Measurements from ENCODE around the gene B3GNT4.

B3GNT4 gene

DNA sequence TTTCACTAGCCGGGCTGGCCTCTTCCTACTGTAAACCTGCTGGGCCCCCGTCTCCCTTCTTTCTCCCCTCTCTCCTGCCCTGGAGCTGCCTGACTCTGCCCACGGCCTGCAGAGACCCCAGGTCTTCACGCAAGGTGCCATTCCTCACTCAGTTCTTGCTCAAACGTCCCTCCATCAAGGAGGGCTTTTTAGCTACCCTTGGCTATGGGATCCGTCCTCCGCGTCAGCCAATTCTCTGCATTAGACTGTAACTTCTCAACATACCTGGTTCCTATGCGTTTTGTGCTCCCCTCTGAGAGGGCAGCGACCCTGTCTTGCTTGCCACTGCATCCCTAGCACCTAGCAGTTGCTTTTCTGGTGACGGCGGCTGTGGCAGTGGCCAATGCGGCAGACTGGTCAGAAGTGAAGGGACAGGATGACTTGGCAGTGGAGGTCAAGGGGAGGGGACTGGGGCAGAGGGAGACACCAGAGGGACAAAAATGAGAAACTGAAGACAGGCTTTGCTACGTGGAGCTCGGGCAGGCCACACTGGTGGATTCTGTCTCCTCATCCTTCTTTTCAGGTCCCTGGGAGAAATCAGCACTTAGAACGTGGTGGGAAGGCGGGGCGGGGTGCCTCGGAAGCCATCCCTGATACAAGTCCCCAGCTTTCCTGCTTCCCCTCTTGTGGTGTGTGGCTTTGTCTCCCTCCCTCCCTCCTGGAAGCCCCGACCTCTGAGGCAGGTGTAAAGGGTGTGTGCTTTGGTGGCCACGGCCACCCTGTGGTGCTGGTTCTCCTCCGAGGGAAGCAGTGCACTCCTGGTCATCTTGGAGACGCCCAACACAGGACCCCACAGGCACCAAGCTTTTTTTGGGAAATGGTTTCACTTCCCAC, 1.8 kb downstream of the B3GNT4 start:
- H3K27me3 ChIP-seq (ENCODE audit: insufficient read depth, poor library complexity, severe bottlenecking), result peaks cover 28% of the 10 kb centered on the region
- TF ChIP-seq GABPA (IDR thresholded peaks at IDR 0.05; ENCODE audit: low read depth), result 0 out of 2 replicates have a peak, but pooled peaks have one; percentile 30
- TF ChIP-seq, protein P1, sequence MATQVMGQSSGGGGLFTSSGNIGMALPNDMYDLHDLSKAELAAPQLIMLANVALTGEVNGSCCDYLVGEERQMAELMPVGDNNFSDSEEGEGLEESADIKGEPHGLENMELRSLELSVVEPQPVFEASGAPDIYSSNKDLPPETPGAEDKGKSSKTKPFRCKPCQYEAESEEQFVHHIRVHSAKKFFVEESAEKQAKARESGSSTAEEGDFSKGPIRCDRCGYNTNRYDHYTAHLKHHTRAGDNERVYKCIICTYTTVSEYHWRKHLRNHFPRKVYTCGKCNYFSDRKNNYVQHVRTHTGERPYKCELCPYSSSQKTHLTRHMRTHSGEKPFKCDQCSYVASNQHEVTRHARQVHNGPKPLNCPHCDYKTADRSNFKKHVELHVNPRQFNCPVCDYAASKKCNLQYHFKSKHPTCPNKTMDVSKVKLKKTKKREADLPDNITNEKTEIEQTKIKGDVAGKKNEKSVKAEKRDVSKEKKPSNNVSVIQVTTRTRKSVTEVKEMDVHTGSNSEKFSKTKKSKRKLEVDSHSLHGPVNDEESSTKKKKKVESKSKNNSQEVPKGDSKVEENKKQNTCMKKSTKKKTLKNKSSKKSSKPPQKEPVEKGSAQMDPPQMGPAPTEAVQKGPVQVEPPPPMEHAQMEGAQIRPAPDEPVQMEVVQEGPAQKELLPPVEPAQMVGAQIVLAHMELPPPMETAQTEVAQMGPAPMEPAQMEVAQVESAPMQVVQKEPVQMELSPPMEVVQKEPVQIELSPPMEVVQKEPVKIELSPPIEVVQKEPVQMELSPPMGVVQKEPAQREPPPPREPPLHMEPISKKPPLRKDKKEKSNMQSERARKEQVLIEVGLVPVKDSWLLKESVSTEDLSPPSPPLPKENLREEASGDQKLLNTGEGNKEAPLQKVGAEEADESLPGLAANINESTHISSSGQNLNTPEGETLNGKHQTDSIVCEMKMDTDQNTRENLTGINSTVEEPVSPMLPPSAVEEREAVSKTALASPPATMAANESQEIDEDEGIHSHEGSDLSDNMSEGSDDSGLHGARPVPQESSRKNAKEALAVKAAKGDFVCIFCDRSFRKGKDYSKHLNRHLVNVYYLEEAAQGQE (IDR thresholded peaks at IDR 0.05; ENCODE audit: insufficient replicate concordance, low read depth), result no peak

DNA sequence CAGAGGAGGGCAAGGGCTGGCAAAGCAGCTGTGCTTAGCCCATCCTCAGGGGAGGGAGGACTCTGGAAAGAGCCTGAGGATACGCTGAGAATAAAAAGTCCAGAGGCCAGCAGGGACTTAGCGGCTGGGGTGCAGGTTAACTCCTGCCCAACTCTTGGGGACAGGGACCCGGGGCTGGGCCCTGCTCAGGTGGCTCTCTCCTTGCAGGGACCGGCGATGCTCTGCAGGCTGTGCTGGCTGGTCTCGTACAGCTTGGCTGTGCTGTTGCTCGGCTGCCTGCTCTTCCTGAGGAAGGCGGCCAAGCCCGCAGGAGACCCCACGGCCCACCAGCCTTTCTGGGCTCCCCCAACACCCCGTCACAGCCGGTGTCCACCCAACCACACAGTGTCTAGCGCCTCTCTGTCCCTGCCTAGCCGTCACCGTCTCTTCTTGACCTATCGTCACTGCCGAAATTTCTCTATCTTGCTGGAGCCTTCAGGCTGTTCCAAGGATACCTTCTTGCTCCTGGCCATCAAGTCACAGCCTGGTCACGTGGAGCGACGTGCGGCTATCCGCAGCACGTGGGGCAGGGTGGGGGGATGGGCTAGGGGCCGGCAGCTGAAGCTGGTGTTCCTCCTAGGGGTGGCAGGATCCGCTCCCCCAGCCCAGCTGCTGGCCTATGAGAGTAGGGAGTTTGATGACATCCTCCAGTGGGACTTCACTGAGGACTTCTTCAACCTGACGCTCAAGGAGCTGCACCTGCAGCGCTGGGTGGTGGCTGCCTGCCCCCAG, 2.8 kb downstream of the B3GNT4 start:
- H3K4me3 ChIP-seq (replicated peaks; ENCODE audit: insufficient read depth, low read length), result no peak overlapping the region
- H3K27me3 ChIP-seq (ENCODE audit: insufficient read depth, poor library complexity, severe bottlenecking), result peaks cover 28% of the 10 kb centered on the region
- DNase-seq (ENCODE audit: low read depth in 1 of 2, low spot score in 1 of 2), result no peak
- no peak overlapping the region for H3K27ac ChIP-seq (replicated peaks)
- TF ChIP-seq, protein P2, sequence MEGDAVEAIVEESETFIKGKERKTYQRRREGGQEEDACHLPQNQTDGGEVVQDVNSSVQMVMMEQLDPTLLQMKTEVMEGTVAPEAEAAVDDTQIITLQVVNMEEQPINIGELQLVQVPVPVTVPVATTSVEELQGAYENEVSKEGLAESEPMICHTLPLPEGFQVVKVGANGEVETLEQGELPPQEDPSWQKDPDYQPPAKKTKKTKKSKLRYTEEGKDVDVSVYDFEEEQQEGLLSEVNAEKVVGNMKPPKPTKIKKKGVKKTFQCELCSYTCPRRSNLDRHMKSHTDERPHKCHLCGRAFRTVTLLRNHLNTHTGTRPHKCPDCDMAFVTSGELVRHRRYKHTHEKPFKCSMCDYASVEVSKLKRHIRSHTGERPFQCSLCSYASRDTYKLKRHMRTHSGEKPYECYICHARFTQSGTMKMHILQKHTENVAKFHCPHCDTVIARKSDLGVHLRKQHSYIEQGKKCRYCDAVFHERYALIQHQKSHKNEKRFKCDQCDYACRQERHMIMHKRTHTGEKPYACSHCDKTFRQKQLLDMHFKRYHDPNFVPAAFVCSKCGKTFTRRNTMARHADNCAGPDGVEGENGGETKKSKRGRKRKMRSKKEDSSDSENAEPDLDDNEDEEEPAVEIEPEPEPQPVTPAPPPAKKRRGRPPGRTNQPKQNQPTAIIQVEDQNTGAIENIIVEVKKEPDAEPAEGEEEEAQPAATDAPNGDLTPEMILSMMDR (IDR thresholded peaks at IDR 0.05; ENCODE audit: insufficient read depth, low read length), result no peak
- TF ChIP-seq, protein P1 (IDR thresholded peaks at IDR 0.05; ENCODE audit: insufficient replicate concordance, low read depth), result no peak
- TF ChIP-seq POLR2AphosphoS5 (IDR thresholded peaks at IDR 0.05; ENCODE audit: low read depth) (peak; percentile 67; the same call in 1 of the 2 replicates), SPI1 (IDR thresholded peaks at IDR 0.05; ENCODE audit: borderline replicate concordance, low read depth) (no peak), GABPA (IDR thresholded peaks at IDR 0.05; ENCODE audit: low read depth) (no peak)

More for the DNA sequence above, 1.8 kb downstream of the B3GNT4 start:
- H3K27ac ChIP-seq (replicated peaks), result no peak overlapping the region
- DNase-seq (ENCODE audit: low read depth in 1 of 2, low spot score in 1 of 2), result no peak
- H3K4me3 ChIP-seq (replicated peaks; ENCODE audit: insufficient read depth, low read length), result no peak overlapping the region

DNA sequence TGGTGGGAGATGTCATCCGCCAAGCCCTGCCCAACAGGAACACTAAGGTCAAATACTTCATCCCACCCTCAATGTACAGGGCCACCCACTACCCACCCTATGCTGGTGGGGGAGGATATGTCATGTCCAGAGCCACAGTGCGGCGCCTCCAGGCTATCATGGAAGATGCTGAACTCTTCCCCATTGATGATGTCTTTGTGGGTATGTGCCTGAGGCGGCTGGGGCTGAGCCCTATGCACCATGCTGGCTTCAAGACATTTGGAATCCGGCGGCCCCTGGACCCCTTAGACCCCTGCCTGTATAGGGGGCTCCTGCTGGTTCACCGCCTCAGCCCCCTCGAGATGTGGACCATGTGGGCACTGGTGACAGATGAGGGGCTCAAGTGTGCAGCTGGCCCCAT, 3.5 kb downstream of the B3GNT4 start:
- H3K27ac ChIP-seq (replicated peaks), result no peak overlapping the region
- no peak for TF ChIP-seq SPI1 (IDR thresholded peaks at IDR 0.05; ENCODE audit: borderline replicate concordance, low read depth)
- TF ChIP-seq, protein P1 (IDR thresholded peaks at IDR 0.05; ENCODE audit: insufficient replicate concordance, low read depth), result no peak
- TF ChIP-seq, protein P2 (IDR thresholded peaks at IDR 0.05; ENCODE audit: insufficient read depth, low read length), result no peak
- TF ChIP-seq GABPA (IDR thresholded peaks at IDR 0.05; ENCODE audit: low read depth), result no peak
- TF ChIP-seq POLR2AphosphoS5 (IDR thresholded peaks at IDR 0.05; ENCODE audit: low read depth), result no peak
- H3K27me3 ChIP-seq (ENCODE audit: insufficient read depth, poor library complexity, severe bottlenecking), result peaks cover 28% of the 10 kb centered on the region
- no peak for DNase-seq (ENCODE audit: low read depth in 1 of 2, low spot score in 1 of 2)
- no peak overlapping the region for H3K4me3 ChIP-seq (replicated peaks; ENCODE audit: insufficient read depth, low read length)
